GM12891 (cell line): ENCODE results near the gene AMBRA1.

Source experiments
- POLR2A ChIP-seq: IDR thresholded peaks from 2 replicates; pipeline ENCODE4 v1.6.1; 2011; ENCODE audit warnings: low read depth, low read length, control low read depth
- POLR2AphosphoS5 ChIP-seq: IDR thresholded peaks from 2 replicates; pipeline ENCODE4 v1.6.1; 2011; ENCODE audit warnings: low read depth, low read length, control low read depth
- POU2F2 ChIP-seq: IDR thresholded peaks from 2 replicates; pipeline ENCODE4 v1.6.1; 2011; ENCODE audit warnings: low read depth, mild to moderate bottlenecking, control low read depth, low read length, moderate library complexity
- SPI1 ChIP-seq: IDR thresholded peaks from 2 replicates; pipeline ENCODE4 v1.6.1; 2011; ENCODE audit warnings: low read depth, low read length, control low read depth

DNA sequence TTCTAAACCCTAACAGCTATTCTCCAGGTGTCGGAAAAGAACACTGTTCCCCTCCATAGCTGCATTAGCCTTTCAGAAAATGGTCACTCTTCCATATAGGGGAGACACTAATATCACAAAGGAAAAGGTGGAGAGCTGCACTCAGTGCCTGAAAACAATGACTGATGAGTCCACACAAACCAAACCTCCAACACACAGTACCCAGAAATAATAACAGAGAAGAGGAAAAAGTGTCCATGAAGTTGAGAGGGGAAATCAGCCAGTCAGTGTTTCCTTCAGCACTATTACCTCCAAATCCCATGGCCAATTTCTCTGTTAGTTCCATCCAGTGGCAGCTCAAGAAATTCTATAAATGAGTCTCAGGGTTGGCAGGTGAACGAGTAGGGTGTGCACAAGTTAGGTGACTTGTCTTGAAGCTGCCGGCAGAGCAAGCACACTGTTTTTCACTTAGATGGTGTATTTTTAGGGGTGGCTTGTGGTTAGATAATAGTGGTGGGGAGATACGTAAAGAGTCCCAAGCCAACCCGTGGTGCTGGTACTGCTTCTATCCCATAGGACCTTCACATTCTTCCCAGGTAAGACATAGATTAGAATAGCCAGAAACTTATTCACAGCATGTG lies 117.8 kb downstream of the AMBRA1 start:
- no peak for TF ChIP-seq POU2F2
- no peak for TF ChIP-seq SPI1
- TF ChIP-seq POLR2A: no peak
- no peak for TF ChIP-seq POLR2AphosphoS5
